ENCODE results near the gene EFHD2. TPM values are rescaled to one million over a fixed set of nuclear protein-coding genes. Genes with fewer than 3 reads are reported as not detected.

The EFHD2 gene
- total RNA-seq, 1 experiment from 2014 or later = 90.8 TPM

DNA sequence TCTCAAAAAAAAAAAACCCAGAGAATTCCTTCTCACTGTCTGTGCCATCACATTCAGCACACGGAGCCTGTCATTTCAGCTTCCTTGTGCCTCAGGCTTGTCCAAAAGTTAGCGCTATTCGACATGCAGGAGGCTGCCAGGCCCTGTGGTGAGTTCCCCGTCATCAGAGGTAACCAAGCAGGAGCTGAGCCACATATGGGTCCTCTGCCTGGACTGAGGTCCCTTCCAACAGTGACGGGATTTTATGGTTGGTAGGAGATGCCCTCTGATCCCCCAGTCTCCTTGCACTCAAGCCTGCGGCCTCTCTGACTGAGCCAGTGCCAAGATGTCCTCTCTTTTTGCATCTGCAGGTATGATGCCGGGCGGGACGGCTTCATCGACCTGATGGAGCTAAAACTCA lies 15.8 kb downstream of the EFHD2 start:
- BruUV-seq (replicated peaks) = no TSS peak
- CTCF ChIA-PET = no interaction called here

GRCh38 chr1:15425958-15426357 lies 16.3 kb downstream of the EFHD2 start:
- CTCF ChIA-PET = no interaction called here
- Histone ChIP-seq H3K27me3 (ENCODE audit: control insufficient read depth, insufficient read depth, low read length) (no peaks in the 10 kb centered on the region), H3K4me3 (ENCODE audit: low read depth in 2 of 2, low read length in 2 of 2) (no peak overlapping the region), H3K36me3 (ENCODE audit: control insufficient read depth, insufficient read depth, low read length) (no peaks in the 10 kb centered on the region; the same call in 1 of the 2 replicates), H3K27ac (ENCODE audit: low read length) (peak overlapping the region; percentile 55), H3K9me3 (ENCODE audit: control insufficient read depth, insufficient read depth, low read depth, low read length) (no peaks in the 10 kb centered on the region), H3K4me1 (ENCODE audit: control insufficient read depth, insufficient read depth, low read length) (peaks cover 24% of the 10 kb centered on the region)
- BruUV-seq (replicated peaks) = no TSS peak
- intact Hi-C loops (cut with micrococcal nuclease; ENCODE audit: unreplicated experiment) = no loop called here
- in situ Hi-C loops (cut with HindIII; ENCODE audit: low pct_unique_long_range_greater_than_20kb, low sequenced_read_pairs) = no loop called here
- POLR2A ChIA-PET = interaction anchor here (0.5 to 0.7 kb wide), 3 partner anchors 12 to 164 kb away, joined by 5 to 6 read pairs (median 5); no protein-coding TSS in a partner anchor
- no peak for DNase-seq (ENCODE audit: low read depth, low spot score)
- ATAC-seq = no peak
- TF ChIP-seq REST (IDR thresholded peaks at IDR 0.05; ENCODE audit: insufficient read depth in 1 of 2, low read depth in 2 of 2, low read length in 1 of 2) (no peak), POLR2AphosphoS5 (IDR thresholded peaks at IDR 0.05; ENCODE audit: low read depth, low read length) (no peak), TCF7L2 (IDR thresholded peaks at IDR 0.05; ENCODE audit: low read depth, low read length) (no peak), SIN3A (IDR thresholded peaks at IDR 0.05; ENCODE audit: borderline replicate concordance, insufficient read depth, low read depth, low read length) (no peak)
- TF ChIP-seq, protein P1, sequence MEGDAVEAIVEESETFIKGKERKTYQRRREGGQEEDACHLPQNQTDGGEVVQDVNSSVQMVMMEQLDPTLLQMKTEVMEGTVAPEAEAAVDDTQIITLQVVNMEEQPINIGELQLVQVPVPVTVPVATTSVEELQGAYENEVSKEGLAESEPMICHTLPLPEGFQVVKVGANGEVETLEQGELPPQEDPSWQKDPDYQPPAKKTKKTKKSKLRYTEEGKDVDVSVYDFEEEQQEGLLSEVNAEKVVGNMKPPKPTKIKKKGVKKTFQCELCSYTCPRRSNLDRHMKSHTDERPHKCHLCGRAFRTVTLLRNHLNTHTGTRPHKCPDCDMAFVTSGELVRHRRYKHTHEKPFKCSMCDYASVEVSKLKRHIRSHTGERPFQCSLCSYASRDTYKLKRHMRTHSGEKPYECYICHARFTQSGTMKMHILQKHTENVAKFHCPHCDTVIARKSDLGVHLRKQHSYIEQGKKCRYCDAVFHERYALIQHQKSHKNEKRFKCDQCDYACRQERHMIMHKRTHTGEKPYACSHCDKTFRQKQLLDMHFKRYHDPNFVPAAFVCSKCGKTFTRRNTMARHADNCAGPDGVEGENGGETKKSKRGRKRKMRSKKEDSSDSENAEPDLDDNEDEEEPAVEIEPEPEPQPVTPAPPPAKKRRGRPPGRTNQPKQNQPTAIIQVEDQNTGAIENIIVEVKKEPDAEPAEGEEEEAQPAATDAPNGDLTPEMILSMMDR (IDR thresholded peaks at IDR 0.05) = no peak

More for the DNA sequence above, 15.8 kb downstream of the EFHD2 start:
- ATAC-seq = no peak
- intact Hi-C loops (cut with micrococcal nuclease; ENCODE audit: unreplicated experiment) = no loop called here
- no peak for TF ChIP-seq REST (IDR thresholded peaks at IDR 0.05; ENCODE audit: insufficient read depth in 1 of 2, low read depth in 2 of 2, low read length in 1 of 2)
- TF ChIP-seq, protein P1 (IDR thresholded peaks at IDR 0.05) = no peak
- no peak for TF ChIP-seq TCF7L2 (IDR thresholded peaks at IDR 0.05; ENCODE audit: low read depth, low read length)
- TF ChIP-seq SIN3A (IDR thresholded peaks at IDR 0.05; ENCODE audit: borderline replicate concordance, insufficient read depth, low read depth, low read length) = no peak
- TF ChIP-seq POLR2AphosphoS5 (IDR thresholded peaks at IDR 0.05; ENCODE audit: low read depth, low read length) = no peak
- Histone ChIP-seq H3K4me3 (ENCODE audit: low read depth in 2 of 2, low read length in 2 of 2) (no peak overlapping the region), H3K4me1 (ENCODE audit: control insufficient read depth, insufficient read depth, low read length) (peaks cover 24% of the 10 kb centered on the region), H3K27me3 (ENCODE audit: control insufficient read depth, insufficient read depth, low read length) (no peaks in the 10 kb centered on the region), H3K27ac (ENCODE audit: low read length) (no peak overlapping the region), H3K36me3 (ENCODE audit: control insufficient read depth, insufficient read depth, low read length) (no peaks in the 10 kb centered on the region; the same call in 1 of the 2 replicates), H3K9me3 (ENCODE audit: control insufficient read depth, insufficient read depth, low read depth, low read length) (no peaks in the 10 kb centered on the region)
- in situ Hi-C loops (cut with HindIII; ENCODE audit: low pct_unique_long_range_greater_than_20kb, low sequenced_read_pairs) = no loop called here
- POLR2A ChIA-PET = interaction anchor here (0.7 kb wide), 2 partner anchors 11 to 163 kb away, joined by 5 to 6 read pairs; no protein-coding TSS in a partner anchor
- DNase-seq (ENCODE audit: low read depth, low spot score) = no peak
